GM12878 (cell line): Measurements from ENCODE around the gene SETD2. TPM values are rescaled to one million over a fixed set of nuclear protein-coding genes. Genes with fewer than 3 reads are reported as not detected.

Source experiments
- ATAC-seq: fragments of 200-7000 bp; cut with Tn5 transposase; 3 replicates; pipeline ENCODE4 v1.9.1; 2020; ENCODE audit warnings: mild to moderate bottlenecking, moderate library complexity
- Bru-seq: library from RNA; stranded (reverse); fragments of 400-500 nt; gene quantifications from one replicate; lab custom pipeline; 2021; lab: Mats Ljungman, UMichigan
- BruChase-seq, 2 experiments: library from RNA; stranded (reverse); fragments of 400-500 nt; gene quantifications; one replicate each; lab custom pipeline; 2021; lab: Mats Ljungman, UMichigan
- BruUV-seq: library from RNA; stranded (reverse); fragments of 400-500 nt; replicated peaks from 2 replicates; lab custom pipeline; 2021; lab: Mats Ljungman, UMichigan
- CTCF ChIA-PET: fragments of 300-600 bp; sonication (Branson Sonifier 250); formaldehyde crosslinking; extraction: SDS; loops from one replicate; lab custom pipeline; 2021; ENCODE audit warnings: inconsistent platforms; lab: Yijun Ruan, JAX
- POLR2A ChIA-PET: fragments of 350-600 bp; formaldehyde crosslinking; extraction: SDS; loops from one replicate; lab custom pipeline; 2021; ENCODE audit warnings: inconsistent platforms; lab: Charles Lee
- RAD21 ChIA-PET: fragments of 300-600 bp; sonication (Branson Sonifier 250); formaldehyde crosslinking; loops from one replicate; lab custom pipeline; 2023; ENCODE audit warnings: antibody characterized with exemption; ENCODE audit not compliant: unreplicated experiment; lab: Charles Lee
- SMC1A ChIA-PET: fragments of 300-600 bp; sonication (Branson Sonifier 250); formaldehyde crosslinking; loops from one replicate; lab custom pipeline; 2023; ENCODE audit not compliant: unreplicated experiment, uncharacterized antibody; lab: Charles Lee
- DNase-seq: peaks from one replicate; pipeline ENCODE4 v3.0.0-alpha.2; 2011; ENCODE audit warnings: low read depth, low spot score
- FAIRE-seq: peaks from 3 replicates; lab custom pipeline; 2011; peaks lifted over from hg19 to GRCh38; lab: Jason Lieb, UNC
- H2AFZ ChIP-seq: 2 replicates; pipeline ENCODE4 v1.6.0; 2011; ENCODE audit warnings: low read depth, low read length, control low read depth; ENCODE audit not compliant: control insufficient read depth
- H3K27ac ChIP-seq: 2 replicates; pipeline ENCODE4 v1.5.1; 2011; ENCODE audit warnings: control low read depth; ENCODE audit not compliant: control insufficient read depth, insufficient read depth
- H3K27me3 ChIP-seq, 2 experiments: replicated peaks in 1 of 2; 2 replicates each; pipeline versions ENCODE4 v1.6.0 to v1.6.1; 2011; ENCODE audit warnings: low read length in 1 of 2; ENCODE audit not compliant: control insufficient read depth in 2 of 2, insufficient read depth in 2 of 2
- H3K36me3 ChIP-seq, 2 experiments: 2 replicates each; pipeline ENCODE4 v1.5.1; 2011; ENCODE audit warnings: low read length in 1 of 2; ENCODE audit not compliant: control insufficient read depth in 2 of 2, insufficient read depth in 2 of 2
- H3K4me1 ChIP-seq: 2 replicates; pipeline ENCODE4 v1.6.1; 2011; ENCODE audit warnings: mild to moderate bottlenecking, low read length, moderate library complexity, mixed read lengths; ENCODE audit not compliant: control insufficient read depth, insufficient read depth
- H3K4me2 ChIP-seq: 2 replicates; pipeline ENCODE4 v1.6.0; 2011; ENCODE audit warnings: control low read depth; ENCODE audit not compliant: control insufficient read depth, insufficient read depth
- H3K4me3 ChIP-seq: fragments of 200-600 bp; sonication (generic); 2 replicates; pipeline ENCODE4 v1.5.1; 2016
- H3K79me2 ChIP-seq: 2 replicates; pipeline ENCODE4 v1.6.0; 2011; ENCODE audit warnings: low read length; ENCODE audit not compliant: control insufficient read depth, insufficient read depth
- H3K9ac ChIP-seq: 2 replicates; pipeline ENCODE4 v1.8.0; 2011; ENCODE audit warnings: low read length, control low read depth, mixed read lengths; ENCODE audit not compliant: control insufficient read depth, insufficient read depth
- H3K9me3 ChIP-seq: replicated peaks from 3 replicates; pipeline ENCODE4 v1.5.1; 2011; ENCODE audit warnings: mild to moderate bottlenecking, low read length; ENCODE audit not compliant: control insufficient read depth, insufficient read depth
- H4K20me1 ChIP-seq: 2 replicates; pipeline ENCODE4 v1.6.0; 2011; ENCODE audit not compliant: control insufficient read depth, insufficient read depth
- BHLHE40 ChIP-seq, 2 experiments: fragments of 450-650 bp in 1 of 2; IDR thresholded peaks; 2 replicates each; pipeline ENCODE4 v1.6.1; 2011 to 2017; ENCODE audit warnings: low read depth in 2 of 2, borderline replicate concordance in 1 of 2, improper control_type of control experiment in 1 of 2, low read length in 1 of 2, mild to moderate bottlenecking in 1 of 2
- BMI1 ChIP-seq: fragments of 450-650 bp; IDR thresholded peaks from 2 replicates; pipeline ENCODE4 v1.6.1; 2016; ENCODE audit warnings: mild to moderate bottlenecking, moderate library complexity, borderline replicate concordance
- FOXK2 ChIP-seq: fragments of 450-650 bp; IDR thresholded peaks from 2 replicates; pipeline ENCODE4 v1.6.1; 2017; ENCODE audit warnings: mild to moderate bottlenecking, moderate library complexity
- IKZF1 ChIP-seq: fragments of 450-650 bp; conservative IDR thresholded peaks from 2 replicates; pipeline ENCODE4 v1.6.1; 2017; ENCODE audit warnings: antibody characterized with exemption, mild to moderate bottlenecking
- IKZF2 ChIP-seq, 2 experiments: fragments of 450-650 bp; IDR thresholded peaks; 2 replicates each; pipeline ENCODE4 v1.6.1; 2017; ENCODE audit warnings: mild to moderate bottlenecking in 2 of 2, moderate library complexity in 2 of 2
- IRF3 ChIP-seq: fragments of 450-650 bp; IDR thresholded peaks from 2 replicates; pipeline ENCODE4 v1.6.1; 2014; ENCODE audit warnings: mild to moderate bottlenecking
- IRF5 ChIP-seq: fragments of 450-650 bp; IDR thresholded peaks from 2 replicates; pipeline ENCODE4 v1.6.1; 2017; ENCODE audit warnings: borderline replicate concordance
- PKNOX1 ChIP-seq: fragments of 450-650 bp; IDR thresholded peaks from 2 replicates; pipeline ENCODE4 v1.6.1; 2016; ENCODE audit warnings: mild to moderate bottlenecking
- POLR2A ChIP-seq: IDR thresholded peaks from 2 replicates; pipeline ENCODE4 v1.6.1; 2011; ENCODE audit warnings: low read depth, mild to moderate bottlenecking, low read length
- SMC3 ChIP-seq: IDR thresholded peaks from 2 replicates; pipeline ENCODE4 v1.6.1; 2011; ENCODE audit warnings: low read length, improper control_type of control experiment, borderline replicate concordance
- SUZ12 ChIP-seq: fragments of 200-600 bp; sonication (generic); IDR thresholded peaks from one replicate; pipeline ENCODE4 v1.6.1; 2018; ENCODE audit warnings: antibody characterized with exemption, mild to moderate bottlenecking; ENCODE audit not compliant: unreplicated experiment
- ZNF24 ChIP-seq: fragments of 450-650 bp; IDR thresholded peaks from 2 replicates; pipeline ENCODE4 v1.6.1; 2017; ENCODE audit warnings: antibody characterized with exemption, mild to moderate bottlenecking
- ZNF622 ChIP-seq: fragments of 450-650 bp; IDR thresholded peaks from 2 replicates; pipeline ENCODE4 v1.6.1; 2017; ENCODE audit warnings: mild to moderate bottlenecking, inconsistent platforms
- WGBS: methylation state at CpG from one replicate; pipeline ENCODE4 v1.1.6; 2016; ENCODE audit warnings: low lambda C conversion rate; ENCODE audit not compliant: insufficient replicate concordance, insufficient coverage; ENCODE audit errors: missing lambda C conversion rate; 5-methylcytosine and 5-hydroxymethylcytosine counted together
- in situ Hi-C: fragments of 300-500 bp; cut with MboI; formaldehyde crosslinking; loops from 9 replicates; pipeline ENCODE4 v1.14.3; 2018; ENCODE audit warnings: mixed read lengths
- intact Hi-C: fragments of 100-400 bp; cut with micrococcal nuclease; formaldehyde crosslinking; loops from one replicate; pipeline ENCODE4 v1.14.2; 2022; ENCODE audit not compliant: unreplicated experiment
- long read RNA-seq, 2 experiments: library from polyadenylated mRNA; unstranded; transcript quantifications; one replicate each; pipeline ENCODE4 v2.0.0, GENCODE V29; 2019 to 2020
- polyA minus RNA-seq, 3 experiments: library from RNA; depleted of rRNA, polyadenylated mRNA; stranded (reverse); fragments of >200 nt; gene quantifications; 2 replicates each; pipeline ENCODE4 v1.2.3, GENCODE V29; 2011
- polyA plus RNA-seq, 11 experiments: library from polyadenylated mRNA; depleted of rRNA in 4 of 11; unstranded in 6 of 11; stranded (reverse) in 5 of 11; fragments of >200 nt; fragmentation: Nextera tagmentation in 4 of 11; fragmentation: Illumina TruSeq in 1 of 11; extraction: Ambion mirVana in 4 of 11; extraction: Trizol in 1 of 11; gene quantifications; 1 replicate in 1 of 11; 2 replicates in 10 of 11; pipeline versions ENCODE4 v1.2.1 to v1.2.3, GENCODE V29; 2011 to 2016; ENCODE audit warnings: inconsistent platforms in 2 of 11, missing spikeins in 2 of 11, low read depth in 1 of 11
- total RNA-seq, 4 experiments: library from RNA; depleted of rRNA in 3 of 4; stranded (reverse); fragments of >200 nt in 3 of 4; fragmentation: Illumina TruSeq in 1 of 4; extraction: Trizol in 1 of 4; gene quantifications; 2 replicates each; pipeline versions ENCODE4 v1.2.1 to v1.2.3, GENCODE V29; 2013 to 2021

SETD2 gene
- total RNA-seq (2013; cell fraction: nucleolus; rRNA removed): 194 and 205 TPM in 2 replicates
- total RNA-seq (2014; rRNA removed) (26.8 and 30.1 TPM in 2 replicates), total RNA-seq (2014; rRNA removed; fragmentation: Illumina TruSeq; extraction: Trizol) (40.9 and 44.0 TPM in 2 replicates), total RNA-seq (2021) (36.3 and 39.3 TPM in 2 replicates), polyA plus RNA-seq (2011; rRNA removed) (30.2 and 34.9 TPM in 2 replicates), polyA plus RNA-seq (2014; fragmentation: Illumina TruSeq; extraction: Trizol) (44.9 and 52.2 TPM in 2 replicates), polyA plus RNA-seq (2014; fragmentation: Nextera tagmentation; extraction: Ambion mirVana) (1 to 10 TPM; 8.4 to 8.5 TPM), polyA plus RNA-seq (2014; rRNA removed) (19.1 and 22.2 TPM in 2 replicates), polyA plus RNA-seq (2016; fragmentation: Nextera tagmentation; extraction: Ambion mirVana) (10 to 100 TPM; 21.6 to 21.9 TPM), polyA minus RNA-seq (2011; rRNA and poly(A)+ RNA removed) (51.7 and 65.0 TPM in 2 replicates), Bru-seq, nascent RNA (percentile 90 among the genes with signal in this experiment), BruChase-seq, experiment 1, labeled RNA remaining after a 6-hour chase (percentile 91 among the genes with signal in this experiment), BruChase-seq, experiment 2, labeled RNA remaining after a 2-hour chase (percentile 92 among the genes with signal in this experiment)
- 19.4 TPM for polyA plus RNA-seq (2011; ENCODE audit: low read depth)
- polyA plus RNA-seq (2011; cell fraction: cytosol; rRNA removed): 19.5 and 20.7 TPM in 2 replicates
- polyA plus RNA-seq (2011; cell fraction: nucleus; rRNA removed): 30.7 and 35.8 TPM in 2 replicates
- polyA plus RNA-seq (2012): 20.4 and 24.3 TPM in 2 replicates
- 24.2 and 25.0 TPM in 2 replicates for polyA minus RNA-seq (2011; cell fraction: cytosol; rRNA and poly(A)+ RNA removed)
- 33.9 and 56.1 TPM in 2 replicates for polyA minus RNA-seq (2011; cell fraction: nucleus; rRNA and poly(A)+ RNA removed)
- long read RNA-seq, experiment 1, partial matches to known transcripts: 0 of 2 reads
- long read RNA-seq, experiment 1, other reads (novel, unspliced or antisense): 2 of 2 reads
- long read RNA-seq, experiment 2, partial matches to known transcripts: 19 of 50 reads
- long read RNA-seq, experiment 2, other reads (novel, unspliced or antisense): 31 of 50 reads

GRCh38 chr3:47164007-47164881 is at the start of gene SETD2:
Gene SETD2 (minus strand): TSS chr3:47164113. CDS start chr3:47163924, 189 bp downstream.
- Histone ChIP-seq H3K79me2 (peaks cover 71% of the 10 kb centered on the region), H3K27me3 (no peaks in the 10 kb centered on the region), H3K4me1 (peaks cover 22% of the 10 kb centered on the region), H2AFZ (peak within 1 kb of the TSS; percentile 94), H3K9ac (peak within 1 kb of the TSS; percentile 85), H4K20me1 (peaks cover 7% of the 10 kb centered on the region), H3K9me3 (no peaks in the 10 kb centered on the region), H3K27ac (peak within 1 kb of the TSS; percentile 74), H3K4me2 (peak within 1 kb of the TSS; percentile 85), H3K36me3 (peaks cover 0 to 4% of the 10 kb centered on the region in 2 experiments; a peak in 1 of 4 replicates), H3K4me3 (peak within 1 kb of the TSS; percentile 83)
- DNase-seq (peak; percentile 43), ATAC-seq (peak; percentile 93), FAIRE-seq (no peak)
- in situ Hi-C loops: no loop called here
- intact Hi-C loops: loop anchor here (5.0 to 10.0 kb wide), 2 partner anchors 161 to 237 kb away; no protein-coding TSS in a partner anchor
- ChIA-PET CTCF (interaction anchor here (0.6 to 4.4 kb wide), 41 partner anchors 11 to 249 kb away, joined by 3 to 82 read pairs (median 4); partner anchors contain the start of genes KIF9, KLHL18 and PTPN23), RAD21 (interaction anchor here (0.5 to 4.1 kb wide), 41 partner anchors 11 to 488 kb away, joined by 3 to 56 read pairs (median 4); partner anchors contain the start of genes KIF9, KLHL18 and PTPN23), SMC1A (interaction anchor here (0.5 to 4.0 kb wide), 42 partner anchors 9 to 209 kb away, joined by 3 to 42 read pairs (median 4); partner anchors contain the start of gene NBEAL2), POLR2A (interaction anchor here (0.5 to 2.2 kb wide), 21 partner anchors 11 to 238 kb away, joined by 3 to 10 read pairs (median 3); no protein-coding TSS in a partner anchor)
- WGBS: 2% methylated on average over 65 of the region's 95 CpGs
- no TSS peak for BruUV-seq
- TF ChIP-seq FOXK2: no peak
- no peak for TF ChIP-seq IRF5
- peak; percentile 69 for TF ChIP-seq POLR2A
- TF ChIP-seq BHLHE40 (IDR thresholded peaks at IDR 0.05; ENCODE audit: borderline replicate concordance in 1 of 2, low read depth in 2 of 2, low read length in 1 of 2): peak; percentile 39 to 74; a peak in 3 of 4 replicates
- peak in 1 of 2 experiments; percentile 45; a peak in 2 of 4 replicates for TF ChIP-seq IKZF2 (IDR thresholded peaks at IDR 0.05)
- no peak for TF ChIP-seq BMI1
- no peak for TF ChIP-seq ZNF622
- no peak for TF ChIP-seq SUZ12
- TF ChIP-seq IKZF1: peak; percentile 58
- TF ChIP-seq PKNOX1: 0 out of 2 replicates have a peak, but pooled peaks have one; percentile 12
- peak; percentile 42; the same call in 1 of the 2 replicates for TF ChIP-seq SMC3
- no peak for TF ChIP-seq ZNF24
- no peak for TF ChIP-seq IRF3
